CD14-positive monocyte (primary cell): ENCODE measurements around the gene BAG1. TPM values are rescaled to one million over a fixed set of nuclear protein-coding genes. Genes with fewer than 3 reads are reported as not detected.

ENCODE experiments used
- DNase-seq, 3 donors: peaks; one replicate each; pipeline ENCODE4 v3.0.0-alpha.2; 2011 to 2022
- H2AFZ ChIP-seq: 2 replicates; pipeline ENCODE4 v1.6.0; 2012; ENCODE audit warnings: mild to moderate bottlenecking, low read depth, low read length, inconsistent platforms; ENCODE audit not compliant: insufficient read depth, poor library complexity, severe bottlenecking
- H3K27ac ChIP-seq, 2 donors: 1 replicate in 1 of 2; 2 replicates in 1 of 2; pipeline ENCODE4 v1.5.1; 2012 to 2013; ENCODE audit warnings: low read length in 2 of 2, control low read depth in 1 of 2, inconsistent platforms in 1 of 2, low read depth in 1 of 2, mild to moderate bottlenecking in 1 of 2
- H3K27me3 ChIP-seq, 2 donors: one replicate each; pipeline versions ENCODE4 v1.6.0 to v1.6.1; 2011 to 2013; ENCODE audit warnings: low read length in 2 of 2; ENCODE audit not compliant: control insufficient read depth in 2 of 2, insufficient read depth in 2 of 2
- H3K36me3 ChIP-seq, 2 donors: replicated peaks in 1 of 2; 1 replicate in 1 of 2; 2 replicates in 1 of 2; pipeline versions ENCODE4 v1.5.1 to v1.6.1; 2012 to 2013; ENCODE audit warnings: low read length in 2 of 2, control low read depth in 1 of 2, inconsistent platforms in 1 of 2, mild to moderate bottlenecking in 1 of 2; ENCODE audit not compliant: insufficient read depth in 2 of 2, control insufficient read depth in 1 of 2
- H3K4me1 ChIP-seq, 2 donors: 1 replicate in 1 of 2; 2 replicates in 1 of 2; pipeline versions ENCODE4 v1.5.1 to v1.6.1; 2012 to 2013; ENCODE audit warnings: low read length in 2 of 2, control low read depth in 1 of 2, inconsistent platforms in 1 of 2, mild to moderate bottlenecking in 1 of 2, moderate library complexity in 1 of 2; ENCODE audit not compliant: insufficient read depth in 2 of 2, control insufficient read depth in 1 of 2
- H3K4me2 ChIP-seq: replicated peaks from 2 replicates; pipeline ENCODE3; 2012; ENCODE audit warnings: low read length, moderate library complexity, mild to moderate bottlenecking; ENCODE audit not compliant: poor library complexity, severe bottlenecking; ENCODE audit errors: extremely low read depth
- H3K4me3 ChIP-seq, 3 experiments: fragments of 200-600 bp in 1 of 3; sonication (generic) in 1 of 3; replicated peaks in 1 of 3; 1 replicate in 2 of 3; 2 replicates in 1 of 3; pipeline ENCODE4 v1.5.1; 2011 to 2013; ENCODE audit warnings: low read length in 3 of 3, mild to moderate bottlenecking in 3 of 3, control low read depth in 2 of 3, low read depth in 2 of 3, inconsistent platforms in 1 of 3, moderate library complexity in 1 of 3
- H3K79me2 ChIP-seq: 2 replicates; pipeline ENCODE4 v1.6.0; 2012; ENCODE audit warnings: mild to moderate bottlenecking, control low read depth, inconsistent platforms, low read length, moderate library complexity; ENCODE audit not compliant: insufficient read depth
- H3K9ac ChIP-seq: 2 replicates; pipeline ENCODE4 v1.6.0; 2017; ENCODE audit warnings: low read length, mild to moderate bottlenecking; ENCODE audit not compliant: insufficient read depth, poor library complexity, severe bottlenecking
- H3K9me3 ChIP-seq, 2 donors: replicated peaks in 1 of 2; 1 replicate in 1 of 2; 2 replicates in 1 of 2; pipeline versions ENCODE4 v1.5.1 to v1.6.1; 2012 to 2013; ENCODE audit warnings: low read length in 2 of 2, control low read depth in 1 of 2; ENCODE audit not compliant: control insufficient read depth in 1 of 2, insufficient read depth in 1 of 2
- H4K20me1 ChIP-seq: 2 replicates; pipeline ENCODE4 v1.6.0; 2012; ENCODE audit warnings: mild to moderate bottlenecking, low read length, control low read depth, moderate library complexity; ENCODE audit not compliant: insufficient read depth
- H3K27ac Mint-ChIP-seq, 7 donors: one replicate each; pipeline ENCODE4 v1.8.0; 2020; ENCODE audit warnings: mild to moderate bottlenecking in 7 of 7, mixed read lengths in 7 of 7, moderate library complexity in 6 of 7, inconsistent platforms in 2 of 7
- H3K27me3 Mint-ChIP-seq, 3 donors: one replicate each; pipeline ENCODE4 v1.8.0; 2021 to 2022; ENCODE audit warnings: low read depth in 3 of 3, mild to moderate bottlenecking in 3 of 3, mixed read lengths in 3 of 3, moderate library complexity in 3 of 3, inconsistent platforms in 1 of 3
- H3K36me3 Mint-ChIP-seq, 2 donors: one replicate each; pipeline ENCODE4 v1.8.0; 2020; ENCODE audit warnings: mixed read lengths in 2 of 2, inconsistent platforms in 1 of 2, mild to moderate bottlenecking in 1 of 2
- H3K4me1 Mint-ChIP-seq: one replicate; pipeline ENCODE4 v1.8.0; 2020; ENCODE audit warnings: mild to moderate bottlenecking, mixed read lengths
- H3K4me3 Mint-ChIP-seq, 2 donors: one replicate each; pipeline ENCODE4 v1.8.0; 2020; ENCODE audit warnings: mild to moderate bottlenecking in 2 of 2, mixed read lengths in 2 of 2, moderate library complexity in 1 of 2
- H3K9me3 Mint-ChIP-seq, 7 donors: one replicate each; pipeline ENCODE4 v1.8.0; 2020 to 2022; ENCODE audit warnings: mixed read lengths in 7 of 7, mild to moderate bottlenecking in 6 of 7, moderate library complexity in 6 of 7, inconsistent platforms in 2 of 7
- WGBS: methylation state at CpG from one replicate; pipeline ENCODE4 v1.1.5; 2013; ENCODE audit warnings: missing lambda C conversion rate; ENCODE audit not compliant: insufficient coverage; 5-methylcytosine and 5-hydroxymethylcytosine counted together
- intact Hi-C, 2 donors: fragments of 100-400 bp; cut with micrococcal nuclease; formaldehyde crosslinking; loops; one replicate each; pipeline versions ENCODE4 v1.15.0 to v1.15.1; 2023
- polyA plus RNA-seq, 3 donors: library from polyadenylated mRNA; depleted of rRNA in 1 of 3; unstranded in 2 of 3; stranded (reverse) in 1 of 3; fragments of 300-500 nt in 2 of 3; fragments of >200 nt in 1 of 3; fragmentation: Illumina TruSeq in 2 of 3; gene quantifications; 1 replicate in 2 of 3; 2 replicates in 1 of 3; pipeline ENCODE4 v1.2.3, GENCODE V29; 2012 to 2021
- TF ChIP-seq, protein P1 (sequence below): fragments of 200-600 bp; IDR thresholded peaks from one replicate; pipeline ENCODE4 v1.8.0; 2022; ENCODE audit warnings: antibody characterized with exemption, mild to moderate bottlenecking

The BAG1 gene
- polyA plus RNA-seq, 3 donors = 41.8 to 94.5 (median 93.6) TPM

DNA sequence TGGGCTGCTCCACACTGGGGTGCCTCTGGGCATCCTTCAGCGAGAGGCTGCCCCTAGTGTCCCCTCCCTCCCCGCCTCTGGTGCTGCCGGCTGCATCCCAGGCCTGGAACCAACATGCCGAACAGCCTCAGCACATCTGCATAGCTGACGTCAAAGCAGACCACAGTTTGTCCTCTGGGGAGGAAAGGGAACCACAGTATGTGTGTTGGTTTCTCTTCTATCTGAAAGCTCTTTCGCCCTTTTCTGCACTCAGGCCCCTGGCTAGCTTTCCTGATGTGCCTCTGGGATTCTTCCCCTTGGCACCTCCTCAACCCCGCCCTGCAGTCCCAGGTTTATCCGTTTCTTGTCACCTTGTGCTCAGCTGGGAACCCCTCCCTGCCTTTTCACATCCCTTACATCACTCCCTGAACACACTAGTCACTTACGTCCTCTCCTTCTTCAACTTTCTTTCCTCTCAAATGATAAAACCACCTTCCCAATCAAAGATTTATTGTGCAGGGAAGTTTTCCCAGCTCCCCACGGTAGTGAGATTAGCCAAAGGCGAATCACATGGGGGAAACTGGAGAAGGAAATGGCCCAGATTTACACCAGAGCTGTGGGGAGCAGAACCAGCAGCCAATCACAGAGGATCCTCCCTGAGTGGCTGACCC is 61.8 kb downstream of the BAG1 start:
- peak overlapping the region in 1 of 3 experiments; percentile 2 for H3K4me3 ChIP-seq

More for the DNA sequence above, 61.8 kb downstream of the BAG1 start:
- no peaks in the 10 kb centered on the region for H3K27me3 ChIP-seq
- no peak overlapping the region for H3K9ac ChIP-seq
- H3K4me2 ChIP-seq = peak overlapping the region; percentile 49
- H3K4me1 Mint-ChIP-seq = peaks cover 12% of the 10 kb centered on the region
- TF ChIP-seq, protein P1, sequence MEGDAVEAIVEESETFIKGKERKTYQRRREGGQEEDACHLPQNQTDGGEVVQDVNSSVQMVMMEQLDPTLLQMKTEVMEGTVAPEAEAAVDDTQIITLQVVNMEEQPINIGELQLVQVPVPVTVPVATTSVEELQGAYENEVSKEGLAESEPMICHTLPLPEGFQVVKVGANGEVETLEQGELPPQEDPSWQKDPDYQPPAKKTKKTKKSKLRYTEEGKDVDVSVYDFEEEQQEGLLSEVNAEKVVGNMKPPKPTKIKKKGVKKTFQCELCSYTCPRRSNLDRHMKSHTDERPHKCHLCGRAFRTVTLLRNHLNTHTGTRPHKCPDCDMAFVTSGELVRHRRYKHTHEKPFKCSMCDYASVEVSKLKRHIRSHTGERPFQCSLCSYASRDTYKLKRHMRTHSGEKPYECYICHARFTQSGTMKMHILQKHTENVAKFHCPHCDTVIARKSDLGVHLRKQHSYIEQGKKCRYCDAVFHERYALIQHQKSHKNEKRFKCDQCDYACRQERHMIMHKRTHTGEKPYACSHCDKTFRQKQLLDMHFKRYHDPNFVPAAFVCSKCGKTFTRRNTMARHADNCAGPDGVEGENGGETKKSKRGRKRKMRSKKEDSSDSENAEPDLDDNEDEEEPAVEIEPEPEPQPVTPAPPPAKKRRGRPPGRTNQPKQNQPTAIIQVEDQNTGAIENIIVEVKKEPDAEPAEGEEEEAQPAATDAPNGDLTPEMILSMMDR = no peak
- intact Hi-C loops = no loop called here
- H3K36me3 Mint-ChIP-seq = no peaks in the 10 kb centered on the region
- H3K27me3 Mint-ChIP-seq = peaks cover 0 to 2% (median 2%) of the 10 kb centered on the region in 3 donors
- no peaks in the 10 kb centered on the region for H3K36me3 ChIP-seq
- peaks cover 0 to 3% (median 0%) of the 10 kb centered on the region in 7 donors for H3K9me3 Mint-ChIP-seq
- H3K27ac ChIP-seq = no peak overlapping the region
- peak; percentile 12 to 33 (median 15) for DNase-seq
- WGBS = 40% methylated on average over 7 of the region's 11 CpGs
- H2AFZ ChIP-seq = peak overlapping the region; percentile 64
- peak overlapping the region; percentile 66 to 72 for H3K4me3 Mint-ChIP-seq
- no peaks in the 10 kb centered on the region for H4K20me1 ChIP-seq
- peak overlapping the region in 4 of 7 donors; percentile 65 to 76 (median 66) for H3K27ac Mint-ChIP-seq
- H3K4me1 ChIP-seq = peaks cover 7 to 9% of the 10 kb centered on the region in 2 donors
- H3K9me3 ChIP-seq = no peaks in the 10 kb centered on the region
- no peaks in the 10 kb centered on the region for H3K79me2 ChIP-seq

Other genes starting within 250 kb of the BAG1 start
- 100 to 1,000 TPM in 1 of 3 donors, 10 to 100 TPM in 2; 73.3 to 112 (median 93.6) TPM for gene DNAJA1, start 239.4 kb downstream of the BAG1 start, polyA plus RNA-seq
- gene SMU1, start 188.0 kb downstream of the BAG1 start, polyA plus RNA-seq = 10 to 100 TPM in 2 of 3 donors, 1 to 10 TPM in 1; 8.0 to 21.7 (median 19.3) TPM
- gene B4GALT1, start 97.4 kb downstream of the BAG1 start, polyA plus RNA-seq = 10 to 100 TPM; 27.6 to 53.7 (median 38.6) TPM
- gene SPINK4, start 24.5 kb downstream of the BAG1 start, polyA plus RNA-seq = not detected
- 10 to 100 TPM; 33.5 to 72.5 (median 65.0) TPM for gene CHMP5, start 341 bp upstream of the BAG1 start, polyA plus RNA-seq
- 10 to 100 TPM in 1 of 3 donors, 1 to 10 TPM in 2; 4.3 to 26.3 (median 8.1) TPM for gene NFX1, start 25.8 kb upstream of the BAG1 start, polyA plus RNA-seq
- gene AQP7, start 137.9 kb upstream of the BAG1 start, polyA plus RNA-seq = not detected
- gene AQP3, start 182.9 kb upstream of the BAG1 start, polyA plus RNA-seq = under 1 TPM; 0.39 to 0.70 (median 0.63) TPM
- 10 to 100 TPM in 2 of 3 donors, 1 to 10 TPM in 1; 4.6 to 21.9 (median 10.1) TPM for gene NOL6, start 209.2 kb upstream of the BAG1 start, polyA plus RNA-seq